HepG2 (cell line): ENCODE results near the gene BRCA1. TPM values are rescaled to one million over a fixed set of nuclear protein-coding genes. Genes with fewer than 3 reads are reported as not detected.

ENCODE experiments used
- CAMTA2 ChIP-seq: sonication (generic); formaldehyde crosslinking; IDR thresholded peaks from 2 replicates; pipeline ENCODE4 v1.4.0; 2020; ENCODE audit warnings: mild to moderate bottlenecking, missing genetic modification reagents, borderline replicate concordance
- CTCF ChIP-seq: sonication (generic); formaldehyde crosslinking; IDR thresholded peaks from 2 replicates; pipeline ENCODE4 v1.5.0; 2020; ENCODE audit warnings: mild to moderate bottlenecking, missing genetic modification reagents, moderate library complexity
- ETS1 ChIP-seq: sonication (generic); formaldehyde crosslinking; IDR thresholded peaks from 2 replicates; pipeline ENCODE4 v1.4.0; 2020; ENCODE audit warnings: missing genetic modification reagents
- GPBP1L1 ChIP-seq: sonication (generic); formaldehyde crosslinking; IDR thresholded peaks from 2 replicates; pipeline ENCODE4 v1.5.0; 2020; ENCODE audit warnings: mild to moderate bottlenecking, missing genetic modification reagents
- SOX6 ChIP-seq, 2 experiments: fragments of 450-650 bp in 1 of 2; sonication (generic) in 1 of 2; formaldehyde crosslinking in 1 of 2; IDR thresholded peaks; 2 replicates each; pipeline versions ENCODE4 v1.4.0 to v1.6.1; 2017 to 2020; ENCODE audit warnings: antibody characterized with exemption in 1 of 2, mild to moderate bottlenecking in 1 of 2, missing genetic modification reagents in 1 of 2
- TFAP4 ChIP-seq: sonication (generic); IDR thresholded peaks from 2 replicates; pipeline ENCODE4 v1.6.1; 2016; ENCODE audit warnings: low read depth, borderline replicate concordance
- ZBTB33 ChIP-seq: sonication (generic); formaldehyde crosslinking; IDR thresholded peaks from 2 replicates; pipeline ENCODE4 v1.4.0; 2020; ENCODE audit warnings: missing genetic modification reagents
- ZBTB38 ChIP-seq: sonication (generic); formaldehyde crosslinking; IDR thresholded peaks from 2 replicates; pipeline ENCODE4 v1.5.1; 2020; ENCODE audit warnings: mild to moderate bottlenecking, missing genetic modification reagents
- ZNF24 ChIP-seq: fragments of 450-650 bp; IDR thresholded peaks from 2 replicates; pipeline ENCODE4 v1.6.1; 2017; ENCODE audit warnings: antibody characterized with exemption, mild to moderate bottlenecking
- ZNF703 ChIP-seq: sonication (generic); formaldehyde crosslinking; IDR thresholded peaks from 2 replicates; pipeline ENCODE4 v1.5.1; 2020; ENCODE audit warnings: missing genetic modification reagents, mild to moderate bottlenecking, moderate library complexity, borderline replicate concordance
- ZNF710 ChIP-seq: sonication (generic); formaldehyde crosslinking; IDR thresholded peaks from 2 replicates; pipeline ENCODE4 v1.5.0; 2020; ENCODE audit warnings: mild to moderate bottlenecking, missing genetic modification reagents, borderline replicate concordance
- ZNF747 ChIP-seq: sonication (generic); formaldehyde crosslinking; IDR thresholded peaks from 2 replicates; pipeline ENCODE4 v1.8.1; 2023; ENCODE audit warnings: missing genetic modification reagents, mild to moderate bottlenecking, borderline replicate concordance
- ZNF770 ChIP-seq: sonication (generic); formaldehyde crosslinking; IDR thresholded peaks from 2 replicates; pipeline ENCODE4 v1.5.0; 2020; ENCODE audit warnings: mild to moderate bottlenecking, missing genetic modification reagents
- ZSCAN31 ChIP-seq: sonication (generic); formaldehyde crosslinking; IDR thresholded peaks from 2 replicates; pipeline ENCODE4 v1.5.0; 2020; ENCODE audit warnings: low read depth, mild to moderate bottlenecking, missing genetic modification reagents
- polyA plus RNA-seq, 8 experiments: library from polyadenylated mRNA; depleted of rRNA in 3 of 8; stranded (reverse) in 7 of 8; unstranded in 1 of 8; fragments of >200 nt; fragmentation: Illumina TruSeq in 4 of 8; extraction: Trizol in 4 of 8; gene quantifications; 2 replicates each; pipeline versions ENCODE4 v1.2.1 to v1.2.3, GENCODE V29; 2011 to 2016; ENCODE audit warnings: low read depth in 4 of 8, missing spikeins in 1 of 8, mixed read lengths in 1 of 8; ENCODE audit not compliant: insufficient read depth in 1 of 8
- total RNA-seq, 5 experiments: library from RNA; depleted of rRNA; stranded (reverse); fragments of >200 nt; fragmentation: Illumina TruSeq; extraction: Trizol; gene quantifications; 2 replicates each; pipeline ENCODE4 v1.2.3, GENCODE V29; 2016; ENCODE audit warnings: low read depth in 1 of 5

The BRCA1 gene
- total and polyA plus RNA-seq, 2 of the 13 experiments (the other 11 are each of a cell fraction or from before 2014, with no cell fraction given) = 13.3 to 37.5 TPM

GRCh38 chr17:43171586-43172487 is 46.7 kb upstream of the BRCA1 start (continued):
- no peak for TF ChIP-seq SOX6 (IDR thresholded peaks at IDR 0.05)
- no peak for TF ChIP-seq SOX6 (CRISPR knock-in tag; IDR thresholded peaks at IDR 0.05)
- TF ChIP-seq CAMTA2 = 0 out of 2 replicates have a peak, but pooled peaks have one; percentile 48
- TF ChIP-seq TFAP4 = peak; percentile 76
- peak; percentile 10; the same call in 1 of the 2 replicates for TF ChIP-seq ZSCAN31 (CRISPR knock-in tag)
- TF ChIP-seq ZNF770 = peak; percentile 85
- TF ChIP-seq ZNF24 = no peak
- TF ChIP-seq CTCF (CRISPR knock-in tag) = peak; percentile 68
- no peak for TF ChIP-seq ZBTB38
- 0 out of 2 replicates have a peak, but pooled peaks have one; percentile 27 for TF ChIP-seq ZNF710 (CRISPR knock-in tag)
- 0 out of 2 replicates have a peak, but pooled peaks have one; percentile 33 for TF ChIP-seq ETS1 (CRISPR knock-in tag)
- 0 out of 2 replicates have a peak, but pooled peaks have one; percentile 8 for TF ChIP-seq ZBTB33 (CRISPR knock-in tag)
- TF ChIP-seq ZNF747 (CRISPR knock-in tag) = peak; percentile 21; the same call in 1 of the 2 replicates
- no peak for TF ChIP-seq GPBP1L1 (CRISPR knock-in tag)
- TF ChIP-seq ZNF703 (CRISPR knock-in tag) = no peak; the same call in 1 of the 2 replicates
